Measurements from ENCODE around the gene ATP13A4. TPM values are rescaled to one million over a fixed set of nuclear protein-coding genes. Genes with fewer than 3 reads are reported as not detected.

The ATP13A4 gene
- total and polyA plus RNA-seq, 7 experiments from 2014 or later: 0.12 to 3.3 (median 1.4) TPM; not detected in 1

DNA sequence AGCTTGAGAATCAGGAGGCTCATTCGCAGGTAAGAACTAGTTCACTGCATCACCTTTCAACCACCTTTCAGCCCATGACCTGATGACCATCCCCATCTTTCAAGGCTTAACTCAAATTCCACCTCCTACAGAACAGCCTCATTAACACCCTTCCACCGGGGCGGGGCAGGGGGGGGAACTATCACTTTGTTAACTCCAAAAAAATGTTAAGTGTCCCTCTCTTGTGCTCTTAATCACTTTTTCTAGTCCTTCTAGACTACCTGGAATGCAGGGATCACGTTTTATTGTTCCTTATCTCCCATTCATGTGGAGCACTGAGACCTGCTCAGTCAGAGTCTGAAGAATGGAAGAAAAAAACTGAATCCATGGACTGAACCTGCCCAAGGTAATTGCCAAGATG is 51.8 kb downstream of the ATP13A4 start:
- no peaks in the 10 kb centered on the region for H3K9me3 Mint-ChIP-seq
- intact Hi-C loops (cut with micrococcal nuclease): no loop called here
- H3K4me3 ChIP-seq (ENCODE audit: low read length): no peak overlapping the region
- H3K36me3 ChIP-seq (ENCODE audit: control insufficient read depth in 2 of 3, insufficient read depth in 3 of 3, low read length in 3 of 3): no peaks in the 10 kb centered on the region
- ChIA-PET POLR2A (no interaction called here), CTCF (no interaction called here)
- no peaks in the 10 kb centered on the region for H3K4me1 ChIP-seq (ENCODE audit: control insufficient read depth in 2 of 2, insufficient read depth in 2 of 2, low read length in 2 of 2)
- peaks cover 0 to 3% (median 0%) of the 10 kb centered on the region in 7 donors for H3K4me1 Mint-ChIP-seq
- ATAC-seq (no peak), DNase-seq (no peak)
- no peaks in the 10 kb centered on the region for H3K27me3 ChIP-seq (ENCODE audit: control insufficient read depth in 2 of 2, insufficient read depth in 2 of 2, low read length in 2 of 2)
- H3K9me3 ChIP-seq (ENCODE audit: control insufficient read depth in 2 of 3, low read length in 3 of 3): no peaks in the 10 kb centered on the region
- no peak overlapping the region for H3K27ac ChIP-seq (ENCODE audit: low read depth, low read length)
- peaks cover 0 to 8% (median 0%) of the 10 kb centered on the region in 5 donors for H3K27me3 Mint-ChIP-seq
- H3K36me3 Mint-ChIP-seq: peaks cover 0 to 5% (median 0%) of the 10 kb centered on the region in 5 donors
- no peak overlapping the region for H3K27ac Mint-ChIP-seq
- no peak overlapping the region for H3K4me3 Mint-ChIP-seq

GRCh38 chr3:193499801-193500485 is 54.8 kb downstream of the ATP13A4 start:
- no peak for ATAC-seq
- Histone ChIP-seq H3K4me3 (ENCODE audit: low read length) (no peak overlapping the region), H3K9me3 (ENCODE audit: control insufficient read depth in 2 of 3, low read length in 3 of 3) (no peaks in the 10 kb centered on the region), H3K36me3 (ENCODE audit: control insufficient read depth in 2 of 3, insufficient read depth in 3 of 3, low read length in 3 of 3) (no peaks in the 10 kb centered on the region), H3K27ac (ENCODE audit: low read depth, low read length) (no peak overlapping the region), H3K4me1 (ENCODE audit: control insufficient read depth in 2 of 2, insufficient read depth in 2 of 2, low read length in 2 of 2) (no peaks in the 10 kb centered on the region), H3K27me3 (ENCODE audit: control insufficient read depth in 2 of 2, insufficient read depth in 2 of 2, low read length in 2 of 2) (no peaks in the 10 kb centered on the region)
- H3K4me3 Mint-ChIP-seq: no peak overlapping the region
- ChIA-PET POLR2A (no interaction called here), CTCF (no interaction called here)
- H3K4me1 Mint-ChIP-seq: peaks cover 0 to 3% (median 0%) of the 10 kb centered on the region in 7 donors
- H3K27ac Mint-ChIP-seq: no peak overlapping the region
- no peaks in the 10 kb centered on the region for H3K9me3 Mint-ChIP-seq
- H3K36me3 Mint-ChIP-seq: peaks cover 0 to 8% (median 0%) of the 10 kb centered on the region in 5 donors
- H3K27me3 Mint-ChIP-seq: peaks cover 0 to 7% (median 0%) of the 10 kb centered on the region in 5 donors
- no peak for DNase-seq
- intact Hi-C loops (cut with micrococcal nuclease): no loop called here

DNA sequence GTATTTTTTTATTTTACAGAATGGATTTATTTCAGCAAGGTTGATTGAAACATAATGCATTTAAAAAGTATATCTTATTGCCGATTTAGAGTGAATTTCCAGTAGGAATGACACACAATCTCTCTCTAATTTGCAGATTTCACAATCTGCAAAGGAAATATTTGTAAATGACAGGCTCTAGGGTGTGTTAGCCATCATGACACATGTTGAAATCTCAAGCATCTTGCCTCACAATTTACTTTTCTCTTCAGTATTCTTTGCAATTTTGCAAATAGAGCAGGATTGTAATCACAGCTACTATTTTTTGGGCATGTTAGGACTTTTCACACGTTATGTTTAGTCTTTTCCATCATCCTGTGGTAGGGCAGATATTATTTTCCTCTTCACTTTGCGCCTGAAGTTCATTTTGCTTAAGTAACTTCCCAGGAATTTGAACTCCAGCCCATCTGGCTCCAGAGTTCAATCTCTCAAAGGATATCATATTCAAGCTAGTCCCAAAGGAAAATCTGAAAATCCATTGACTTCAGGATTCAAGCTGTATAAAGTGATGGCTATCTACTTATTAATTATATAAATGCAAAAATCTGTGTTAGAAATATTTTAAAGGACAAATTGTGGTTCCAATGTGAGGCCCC is 55.4 kb downstream of the ATP13A4 start:
- H3K27ac Mint-ChIP-seq: no peak overlapping the region
- Histone ChIP-seq H3K9me3 (ENCODE audit: control insufficient read depth in 2 of 3, low read length in 3 of 3) (no peaks in the 10 kb centered on the region), H3K4me3 (ENCODE audit: low read length) (no peak overlapping the region), H3K36me3 (ENCODE audit: control insufficient read depth in 2 of 3, insufficient read depth in 3 of 3, low read length in 3 of 3) (no peaks in the 10 kb centered on the region), H3K4me1 (ENCODE audit: control insufficient read depth in 2 of 2, insufficient read depth in 2 of 2, low read length in 2 of 2) (no peaks in the 10 kb centered on the region), H3K27ac (ENCODE audit: low read depth, low read length) (no peak overlapping the region), H3K27me3 (ENCODE audit: control insufficient read depth in 2 of 2, insufficient read depth in 2 of 2, low read length in 2 of 2) (no peaks in the 10 kb centered on the region)
- DNase-seq (no peak), ATAC-seq (no peak)
- peaks cover 0 to 3% (median 0%) of the 10 kb centered on the region in 7 donors for H3K4me1 Mint-ChIP-seq
- intact Hi-C loops (cut with micrococcal nuclease): no loop called here
- peaks cover 0 to 7% (median 0%) of the 10 kb centered on the region in 5 donors for H3K27me3 Mint-ChIP-seq
- H3K4me3 Mint-ChIP-seq: no peak overlapping the region
- H3K9me3 Mint-ChIP-seq: no peaks in the 10 kb centered on the region
- peaks cover 0 to 8% (median 0%) of the 10 kb centered on the region in 5 donors for H3K36me3 Mint-ChIP-seq
- CTCF ChIA-PET: no interaction called here
- POLR2A ChIA-PET: no interaction called here

GRCh38 chr3:193498215-193498614 is 56.5 kb downstream of the ATP13A4 start:
- no peaks in the 10 kb centered on the region for H3K9me3 Mint-ChIP-seq
- Histone ChIP-seq H3K27ac (ENCODE audit: low read depth, low read length) (no peak overlapping the region), H3K36me3 (ENCODE audit: control insufficient read depth in 2 of 3, insufficient read depth in 3 of 3, low read length in 3 of 3) (no peaks in the 10 kb centered on the region), H3K9me3 (ENCODE audit: control insufficient read depth in 2 of 3, low read length in 3 of 3) (no peaks in the 10 kb centered on the region), H3K4me3 (ENCODE audit: low read length) (no peak overlapping the region), H3K4me1 (ENCODE audit: control insufficient read depth in 2 of 2, insufficient read depth in 2 of 2, low read length in 2 of 2) (no peaks in the 10 kb centered on the region), H3K27me3 (ENCODE audit: control insufficient read depth in 2 of 2, insufficient read depth in 2 of 2, low read length in 2 of 2) (no peaks in the 10 kb centered on the region)
- intact Hi-C loops (cut with micrococcal nuclease): no loop called here
- no peak overlapping the region for H3K4me3 Mint-ChIP-seq
- CTCF ChIA-PET: no interaction called here
- peaks cover 0 to 7% (median 0%) of the 10 kb centered on the region in 5 donors for H3K27me3 Mint-ChIP-seq
- POLR2A ChIA-PET: no interaction called here
- no peak for ATAC-seq
- peaks cover 0 to 3% (median 0%) of the 10 kb centered on the region in 7 donors for H3K4me1 Mint-ChIP-seq
- H3K36me3 Mint-ChIP-seq: peaks cover 0 to 8% (median 0%) of the 10 kb centered on the region in 5 donors
- DNase-seq: no peak
- H3K27ac Mint-ChIP-seq: no peak overlapping the region

DNA sequence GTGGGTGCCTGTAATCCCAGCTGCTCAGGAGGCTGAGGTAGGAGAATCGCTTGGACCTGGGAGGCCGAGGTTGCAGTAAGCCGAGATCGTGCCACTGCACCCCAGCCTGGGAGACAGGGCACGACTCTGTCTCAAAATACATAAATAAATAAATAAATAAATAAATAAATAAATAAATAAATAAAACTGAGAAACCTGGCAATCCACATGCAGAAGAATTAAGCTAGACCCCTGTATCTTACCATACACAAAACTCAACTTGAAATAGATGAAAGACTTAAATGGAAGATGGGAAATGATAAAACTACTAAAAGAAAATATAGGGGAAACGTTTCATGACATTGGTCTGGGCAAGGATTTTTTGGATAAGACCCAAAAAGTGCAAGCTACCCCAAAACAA is 58.0 kb downstream of the ATP13A4 start:
- no peaks in the 10 kb centered on the region for H3K4me1 ChIP-seq (ENCODE audit: control insufficient read depth in 2 of 2, insufficient read depth in 2 of 2, low read length in 2 of 2)
- CTCF ChIA-PET: no interaction called here
- Mint-ChIP-seq H3K9me3 (no peaks in the 10 kb centered on the region), H3K4me1 (peaks cover 0 to 3% (median 0%) of the 10 kb centered on the region in 7 donors), H3K27ac (no peak overlapping the region), H3K27me3 (peaks cover 0 to 7% (median 0%) of the 10 kb centered on the region in 5 donors), H3K4me3 (no peak overlapping the region), H3K36me3 (peaks cover 0 to 12% (median 0%) of the 10 kb centered on the region in 5 donors)
- DNase-seq (no peak), ATAC-seq (no peak)
- H3K36me3 ChIP-seq (ENCODE audit: control insufficient read depth in 2 of 3, insufficient read depth in 3 of 3, low read length in 3 of 3): no peaks in the 10 kb centered on the region
- no peaks in the 10 kb centered on the region for H3K27me3 ChIP-seq (ENCODE audit: control insufficient read depth in 2 of 2, insufficient read depth in 2 of 2, low read length in 2 of 2)
- POLR2A ChIA-PET: no interaction called here
- no peaks in the 10 kb centered on the region for H3K9me3 ChIP-seq (ENCODE audit: control insufficient read depth in 2 of 3, low read length in 3 of 3)
- H3K27ac ChIP-seq (ENCODE audit: low read depth, low read length): no peak overlapping the region
- intact Hi-C loops (cut with micrococcal nuclease): no loop called here
- no peak overlapping the region for H3K4me3 ChIP-seq (ENCODE audit: low read length)

- H3K4me1 Mint-ChIP-seq: no peaks in the 10 kb centered on the region
- Histone ChIP-seq H3K27ac (ENCODE audit: low read depth, low read length) (no peak overlapping the region), H3K9me3 (ENCODE audit: control insufficient read depth in 2 of 3, low read length in 3 of 3) (no peaks in the 10 kb centered on the region), H3K36me3 (ENCODE audit: control insufficient read depth in 2 of 3, insufficient read depth in 3 of 3, low read length in 3 of 3) (no peaks in the 10 kb centered on the region), H3K4me1 (ENCODE audit: control insufficient read depth in 2 of 2, insufficient read depth in 2 of 2, low read length in 2 of 2) (no peaks in the 10 kb centered on the region), H3K27me3 (ENCODE audit: control insufficient read depth in 2 of 2, insufficient read depth in 2 of 2, low read length in 2 of 2) (no peaks in the 10 kb centered on the region), H3K4me3 (ENCODE audit: low read length) (no peak overlapping the region)
- CTCF ChIA-PET: interaction anchor here (0.8 kb wide), 1 partner anchor 97 kb away, joined by 4 read pairs; no protein-coding TSS in a partner anchor
- intact Hi-C loops (cut with micrococcal nuclease): no loop called here
- H3K27ac Mint-ChIP-seq: no peak overlapping the region
- DNase-seq (no peak), ATAC-seq (no peak)
- H3K36me3 Mint-ChIP-seq: peaks cover 0 to 20% (median 4%) of the 10 kb centered on the region in 5 donors
- POLR2A ChIA-PET: interaction anchor here (0.6 kb wide), 1 partner anchor 586 kb away, joined by 3 read pairs; no protein-coding TSS in a partner anchor
- peaks cover 0 to 11% (median 0%) of the 10 kb centered on the region in 5 donors for H3K27me3 Mint-ChIP-seq
- no peaks in the 10 kb centered on the region for H3K9me3 Mint-ChIP-seq
- no peak overlapping the region for H3K4me3 Mint-ChIP-seq
Measured at GRCh38 chr3:193491026-193491425, 63.7 kb downstream of the ATP13A4 start.

All from naive thymus-derived CD4-positive, alpha-beta T cell (primary cell).